Measurements from ENCODE around the gene CGB7. TPM values are rescaled to one million over a fixed set of nuclear protein-coding genes. Genes with fewer than 3 reads are reported as not detected.
A peak's percentile ranks its signal among the peaks of the same experiment; 100 is the strongest.

Gene CGB7
- total RNA-seq, 1 donor, result 0.09 TPM

DNA sequence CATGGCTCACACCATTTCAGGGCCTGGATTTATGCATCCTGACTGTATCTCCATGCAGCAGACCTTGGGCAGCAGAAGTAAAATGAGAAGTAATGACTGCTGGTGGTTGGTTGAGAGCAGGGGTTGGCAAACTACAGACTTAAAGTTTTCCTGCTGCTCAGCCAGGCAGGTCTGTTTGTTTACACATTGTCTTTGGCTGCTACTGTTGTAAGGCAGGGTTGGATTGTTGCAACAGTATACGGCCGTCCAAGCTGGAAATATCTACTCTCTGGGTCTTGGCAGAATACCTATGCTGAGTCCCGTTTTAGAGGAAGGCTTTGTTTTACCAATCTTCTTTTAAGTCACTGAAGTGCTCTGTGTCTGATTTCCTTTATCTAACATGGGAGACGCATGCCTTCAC lies 41.2 kb upstream of the CGB7 start:
- TF ChIP-seq, protein P1, sequence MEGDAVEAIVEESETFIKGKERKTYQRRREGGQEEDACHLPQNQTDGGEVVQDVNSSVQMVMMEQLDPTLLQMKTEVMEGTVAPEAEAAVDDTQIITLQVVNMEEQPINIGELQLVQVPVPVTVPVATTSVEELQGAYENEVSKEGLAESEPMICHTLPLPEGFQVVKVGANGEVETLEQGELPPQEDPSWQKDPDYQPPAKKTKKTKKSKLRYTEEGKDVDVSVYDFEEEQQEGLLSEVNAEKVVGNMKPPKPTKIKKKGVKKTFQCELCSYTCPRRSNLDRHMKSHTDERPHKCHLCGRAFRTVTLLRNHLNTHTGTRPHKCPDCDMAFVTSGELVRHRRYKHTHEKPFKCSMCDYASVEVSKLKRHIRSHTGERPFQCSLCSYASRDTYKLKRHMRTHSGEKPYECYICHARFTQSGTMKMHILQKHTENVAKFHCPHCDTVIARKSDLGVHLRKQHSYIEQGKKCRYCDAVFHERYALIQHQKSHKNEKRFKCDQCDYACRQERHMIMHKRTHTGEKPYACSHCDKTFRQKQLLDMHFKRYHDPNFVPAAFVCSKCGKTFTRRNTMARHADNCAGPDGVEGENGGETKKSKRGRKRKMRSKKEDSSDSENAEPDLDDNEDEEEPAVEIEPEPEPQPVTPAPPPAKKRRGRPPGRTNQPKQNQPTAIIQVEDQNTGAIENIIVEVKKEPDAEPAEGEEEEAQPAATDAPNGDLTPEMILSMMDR (IDR thresholded peaks at IDR 0.05; ENCODE audit: insufficient read depth, low read length), result no peak
- no peak for DNase-seq (ENCODE audit: low read depth)

DNA sequence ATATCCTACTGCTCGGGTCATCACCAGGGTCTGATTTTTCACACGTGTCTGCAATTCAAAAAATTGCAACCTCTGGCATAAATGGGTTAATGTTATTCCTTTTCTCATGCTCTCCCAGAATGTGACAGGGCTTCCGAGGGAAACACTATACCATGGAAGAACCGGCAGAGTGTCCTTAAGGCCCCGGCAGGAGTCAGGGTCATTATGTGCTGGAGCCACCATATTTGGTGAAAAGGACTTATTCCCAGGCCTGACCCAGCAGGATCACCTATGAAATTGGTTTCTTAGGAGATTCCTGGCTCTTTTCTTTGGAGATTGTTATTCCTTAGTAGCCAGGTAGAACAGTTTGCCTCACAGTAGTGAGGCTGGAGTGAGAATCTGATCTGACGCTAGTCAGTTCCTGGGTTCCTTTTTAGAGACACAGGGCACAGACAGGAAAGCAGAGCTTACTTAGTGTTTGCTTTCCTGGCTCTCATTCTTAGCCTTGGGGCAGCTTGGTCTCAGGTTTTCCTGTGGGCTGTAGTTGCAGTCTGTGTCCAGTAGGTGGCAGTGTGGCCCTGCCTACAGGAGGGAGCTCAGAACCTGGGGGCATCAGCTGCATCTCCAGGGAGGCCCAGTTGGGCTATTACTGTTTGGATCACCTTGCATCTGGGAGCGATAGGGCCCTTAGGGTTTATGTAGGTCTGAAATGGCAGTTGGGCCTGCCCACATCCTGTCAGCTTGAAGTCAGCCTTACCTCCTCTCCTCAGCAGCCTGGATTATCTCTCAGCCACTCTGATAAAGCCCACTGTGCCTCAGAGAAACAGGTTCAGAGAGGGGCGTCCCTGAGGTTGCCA lies 40.1 kb upstream of the CGB7 start:
- TF ChIP-seq, protein P1 (IDR thresholded peaks at IDR 0.05; ENCODE audit: insufficient read depth, low read length), result peak; percentile 99
- DNase-seq (ENCODE audit: low read depth), result peak; percentile 80
- no peak overlapping the region for H3K4me3 ChIP-seq (ENCODE audit: low read depth, low read length)

More for the DNA sequence above, 41.2 kb upstream of the CGB7 start:
- H3K4me3 ChIP-seq (ENCODE audit: low read depth, low read length), result no peak overlapping the region

DNA sequence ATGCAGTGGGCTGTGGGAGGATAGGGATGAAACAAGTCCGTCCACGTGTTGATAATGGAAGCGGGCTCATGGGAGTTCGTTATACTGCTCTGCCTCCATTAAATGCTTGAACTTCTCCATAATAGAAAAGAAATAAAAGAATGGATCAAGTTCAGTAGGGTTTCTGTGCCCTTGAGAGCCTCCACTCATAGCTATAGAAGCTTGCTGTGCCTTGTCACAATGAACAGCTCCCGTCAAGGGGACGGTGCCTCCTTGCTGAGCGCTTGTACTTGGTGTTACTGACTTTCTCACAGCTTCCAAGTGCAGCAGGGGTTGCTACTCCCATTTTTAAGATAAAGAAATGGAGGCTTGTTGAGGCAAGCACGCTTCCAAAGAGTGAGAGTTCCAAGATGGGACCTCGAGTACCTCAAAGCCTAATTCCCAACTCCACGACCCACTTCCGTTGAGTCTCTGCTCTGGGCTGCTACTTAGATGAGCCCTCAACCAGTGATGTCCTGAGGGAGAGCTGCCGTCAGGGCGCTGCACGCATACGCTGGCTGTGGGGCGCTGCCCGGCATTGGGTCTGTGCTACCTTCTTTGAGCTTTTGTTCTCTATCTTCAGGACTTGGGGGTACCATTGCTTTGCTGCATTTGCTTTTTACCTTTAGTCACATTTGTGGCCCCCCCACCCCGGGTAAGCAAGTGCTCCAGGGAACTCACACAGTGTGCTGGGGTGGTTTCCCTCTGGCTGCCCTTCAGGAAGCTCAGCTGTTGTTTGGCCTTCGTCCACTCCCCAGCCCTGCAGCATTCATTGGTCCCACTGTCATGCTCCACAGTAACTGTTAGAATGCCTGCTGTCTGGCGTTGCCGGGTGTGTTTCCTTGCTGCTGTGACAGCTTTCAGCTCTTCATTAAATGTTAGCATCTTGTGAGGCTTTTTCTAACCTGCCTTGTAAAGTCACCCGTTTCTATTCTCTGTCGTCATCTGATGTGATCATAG lies 37.2 kb upstream of the CGB7 start:
- DNase-seq (ENCODE audit: low read depth), result peak; percentile 28
- no peak overlapping the region for H3K4me3 ChIP-seq (ENCODE audit: low read depth, low read length)
- TF ChIP-seq, protein P1 (IDR thresholded peaks at IDR 0.05; ENCODE audit: insufficient read depth, low read length), result no peak

DNA sequence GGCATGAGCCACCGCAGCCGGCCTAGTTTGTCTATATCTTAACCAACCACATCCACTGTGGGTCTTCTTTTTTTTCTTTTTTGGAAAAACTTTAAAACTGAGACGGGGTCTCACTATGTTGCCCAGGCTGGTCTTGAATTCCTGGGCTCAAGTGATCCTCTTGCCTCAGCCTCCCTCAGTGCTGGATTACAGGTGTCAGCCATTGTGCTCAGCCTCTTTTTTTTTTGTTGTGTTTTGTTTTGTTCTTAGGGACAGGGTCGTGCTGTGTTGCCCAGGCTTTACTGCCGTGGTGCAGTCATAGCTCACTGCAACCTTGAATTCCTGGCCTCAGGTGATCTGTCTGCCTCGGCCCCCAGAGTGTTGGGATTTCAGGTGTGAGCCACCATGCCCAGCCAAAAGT lies 35.1 kb upstream of the CGB7 start:
- no peak for DNase-seq (ENCODE audit: low read depth)
- TF ChIP-seq, protein P1 (IDR thresholded peaks at IDR 0.05; ENCODE audit: insufficient read depth, low read length), result no peak

DNA sequence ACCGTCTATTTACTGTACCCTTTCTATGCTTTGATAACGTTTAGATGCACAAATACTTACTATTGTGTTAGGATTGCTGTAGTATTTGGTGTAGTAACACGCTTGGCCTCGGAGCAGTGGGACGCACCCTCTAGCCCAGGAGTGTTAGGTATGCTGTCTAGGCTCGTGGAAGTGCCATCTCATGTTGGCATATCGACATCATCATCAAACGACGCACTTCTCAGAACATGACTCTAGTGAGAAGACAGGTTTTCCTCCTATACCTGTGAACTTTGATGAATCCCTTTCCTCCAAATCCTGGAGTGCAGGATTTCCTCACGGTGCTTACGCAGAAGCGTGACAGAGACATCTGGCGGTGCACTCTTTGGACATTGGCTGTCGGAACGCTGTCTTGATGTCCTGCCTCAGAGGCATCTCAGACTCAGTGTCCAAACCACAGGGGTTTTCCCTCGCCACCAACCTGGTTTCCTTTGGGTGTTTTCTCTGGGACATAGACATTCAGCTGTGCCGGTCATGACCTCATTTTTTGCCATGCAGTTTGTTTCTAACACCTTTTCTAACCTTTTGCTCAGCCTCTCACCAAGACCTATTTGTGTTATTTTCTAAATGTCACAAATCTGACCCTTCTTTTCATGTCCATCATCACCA lies 34.0 kb upstream of the CGB7 start:
- TF ChIP-seq, protein P1 (IDR thresholded peaks at IDR 0.05; ENCODE audit: insufficient read depth, low read length), result no peak
- DNase-seq (ENCODE audit: low read depth), result no peak
- H3K4me3 ChIP-seq (ENCODE audit: low read depth, low read length), result no peak overlapping the region

More for the DNA sequence above, 35.1 kb upstream of the CGB7 start:
- H3K4me3 ChIP-seq (ENCODE audit: low read depth, low read length), result no peak overlapping the region

DNA sequence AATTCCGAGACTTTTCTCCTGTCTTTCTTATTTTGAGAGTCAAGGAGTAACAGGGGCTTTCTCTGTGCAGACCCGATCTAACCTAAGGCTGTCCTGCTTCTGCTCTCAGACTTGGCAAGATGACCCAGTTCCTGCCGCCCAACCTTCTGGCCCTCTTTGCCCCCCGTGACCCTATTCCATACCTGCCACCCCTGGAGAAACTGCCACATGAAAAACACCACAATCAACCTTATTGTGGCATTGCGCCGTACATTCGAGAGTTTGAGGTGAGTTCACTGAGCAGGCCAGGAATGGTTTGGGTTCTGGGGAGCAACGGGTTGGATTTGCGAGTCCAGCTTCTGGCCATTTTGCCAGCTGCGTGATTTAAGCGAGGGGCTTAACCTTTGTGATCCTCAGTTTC lies 28.7 kb upstream of the CGB7 start:
- TF ChIP-seq, protein P1 (IDR thresholded peaks at IDR 0.05; ENCODE audit: insufficient read depth, low read length), result no peak
- DNase-seq (ENCODE audit: low read depth), result no peak

More for the DNA sequence above, 28.7 kb upstream of the CGB7 start:
- peak overlapping the region; percentile 96 for H3K4me3 ChIP-seq (ENCODE audit: low read depth, low read length)

Data from fibroblast of the aortic adventitia (primary cell).